Caco-2 (cell line): ENCODE results near the gene IBTK. TPM values are rescaled to one million over a fixed set of nuclear protein-coding genes. Genes with fewer than 3 reads are reported as not detected.
A peak's percentile ranks its signal among the peaks of the same experiment; 100 is the strongest.

Experiments used
- BruUV-seq: library from RNA; stranded (reverse); fragments of 400-500 nt; replicated peaks from 2 replicates; lab custom pipeline; 2021; lab: Mats Ljungman, UMichigan
- CTCF ChIA-PET: fragments of 300-600 bp; sonication (Branson Sonifier 250); formaldehyde crosslinking; loops from one replicate; lab custom pipeline; 2022; ENCODE audit warnings: antibody characterized with exemption; lab: Charles Lee
- POLR2A ChIA-PET: fragments of 300-600 bp; sonication (Branson Sonifier 250); formaldehyde crosslinking; loops from one replicate; lab custom pipeline; 2022; ENCODE audit warnings: antibody characterized with exemption; lab: Charles Lee
- DNase-seq, 2 experiments: peaks; one replicate each; pipeline versions ENCODE4 v3.0.0 to v3.0.0-alpha.2; 2020 to 2022
- H3K27me3 ChIP-seq: replicated peaks from 2 replicates; pipeline ENCODE4 v1.6.0; 2011; ENCODE audit warnings: low read length; ENCODE audit not compliant: control insufficient read depth, insufficient read depth
- H3K36me3 ChIP-seq: 2 replicates; pipeline ENCODE4 v1.5.1; 2011; ENCODE audit warnings: low read length; ENCODE audit not compliant: control insufficient read depth, insufficient read depth
- H3K4me1 ChIP-seq: fragments of 250-450 bp; sonication (Bioruptor Pico); 2 replicates; pipeline ENCODE4 v1.5.1; 2020; ENCODE audit warnings: mild to moderate bottlenecking
- H3K4me3 ChIP-seq: 2 replicates; pipeline ENCODE4 v1.5.1; 2011; ENCODE audit warnings: low read depth, mild to moderate bottlenecking, control low read depth, low read length
- H3K9me3 ChIP-seq: fragments of 250-450 bp; sonication (Bioruptor Pico); 2 replicates; pipeline ENCODE4 v1.5.1; 2020; ENCODE audit warnings: mild to moderate bottlenecking, moderate library complexity
- H3K27ac Mint-ChIP-seq: one replicate; pipeline ENCODE4 v1.8.0; 2022; ENCODE audit warnings: mixed read lengths; ENCODE audit not compliant: unreplicated experiment
- H3K27me3 Mint-ChIP-seq: one replicate; pipeline ENCODE4 v1.8.0; 2022; ENCODE audit warnings: mixed read lengths; ENCODE audit not compliant: insufficient read depth, unreplicated experiment
- H3K36me3 Mint-ChIP-seq: one replicate; pipeline ENCODE4 v1.8.0; 2022; ENCODE audit warnings: mild to moderate bottlenecking, mixed read lengths; ENCODE audit not compliant: insufficient read depth, unreplicated experiment
- H3K4me1 Mint-ChIP-seq: one replicate; pipeline ENCODE4 v1.8.0; 2022; ENCODE audit warnings: low read depth, mixed read lengths; ENCODE audit not compliant: unreplicated experiment
- H3K4me3 Mint-ChIP-seq: one replicate; pipeline ENCODE4 v1.8.0; 2022; ENCODE audit warnings: mild to moderate bottlenecking, moderate library complexity, mixed read lengths; ENCODE audit not compliant: unreplicated experiment
- H3K9me3 Mint-ChIP-seq: one replicate; pipeline ENCODE4 v1.8.0; 2022; ENCODE audit warnings: mixed read lengths; ENCODE audit not compliant: unreplicated experiment
- CTCF ChIP-seq, 2 experiments: fragments of 200-600 bp in 1 of 2; IDR thresholded peaks; 1 replicate in 1 of 2; 2 replicates in 1 of 2; pipeline versions ENCODE4 v1.5.1 to v1.8.0; 2011 to 2022; ENCODE audit warnings: antibody characterized with exemption in 1 of 2, control low read depth in 1 of 2, inconsistent platforms in 1 of 2, low read depth in 1 of 2, low read length in 1 of 2, mild to moderate bottlenecking in 1 of 2, moderate library complexity in 1 of 2; ENCODE audit not compliant: insufficient read depth in 1 of 2, severe bottlenecking in 1 of 2, unreplicated experiment in 1 of 2
- intact Hi-C: fragments of 100-400 bp; cut with micrococcal nuclease; formaldehyde crosslinking; loops from one replicate; pipeline ENCODE4 v1.10.0; 2022; ENCODE audit not compliant: unreplicated experiment
- total RNA-seq: library from RNA; stranded (reverse); gene quantifications from 2 replicates; pipeline ENCODE4 v1.2.3, GENCODE V29; 2022

IBTK gene
- total RNA-seq, 1 experiment from 2014 or later, result 29.4 TPM

GRCh38 chr6:82182756-82183155, 64.8 kb downstream of the IBTK start:
- no peaks in the 10 kb centered on the region for H3K36me3 ChIP-seq

GRCh38 chr6:82179415-82179814, 68.1 kb downstream of the IBTK start:
- CTCF ChIA-PET, result no interaction called here

More at GRCh38 chr6:82182756-82183155, 64.8 kb downstream of the IBTK start:
- no peak for TF ChIP-seq CTCF (IDR thresholded peaks at IDR 0.05; ENCODE audit: insufficient read depth in 1 of 2, low read depth in 1 of 2, low read length in 1 of 2, severe bottlenecking in 1 of 2, unreplicated experiment in 1 of 2)
- CTCF ChIA-PET, result no interaction called here
- POLR2A ChIA-PET, result no interaction called here
- peaks cover 30% of the 10 kb centered on the region for H3K36me3 Mint-ChIP-seq
- no peak for DNase-seq
- Histone ChIP-seq H3K4me1 (peaks cover 15% of the 10 kb centered on the region), H3K4me3 (no peak overlapping the region), H3K9me3 (no peaks in the 10 kb centered on the region), H3K27me3 (no peaks in the 10 kb centered on the region)
- H3K4me3 Mint-ChIP-seq, result no peak overlapping the region
- no peaks in the 10 kb centered on the region for H3K9me3 Mint-ChIP-seq
- BruUV-seq, result no TSS peak
- peaks cover 13% of the 10 kb centered on the region for H3K4me1 Mint-ChIP-seq
- intact Hi-C loops, result no loop called here
- H3K27me3 Mint-ChIP-seq, result no peaks in the 10 kb centered on the region
- no peak overlapping the region for H3K27ac Mint-ChIP-seq

GRCh38 chr6:82178759-82179112, 68.8 kb downstream of the IBTK start:
- Histone ChIP-seq H3K4me3 (no peak overlapping the region), H3K9me3 (no peaks in the 10 kb centered on the region), H3K36me3 (no peaks in the 10 kb centered on the region), H3K4me1 (peaks cover 15% of the 10 kb centered on the region), H3K27me3 (no peaks in the 10 kb centered on the region)
- no peak for DNase-seq
- ChIA-PET POLR2A (no interaction called here), CTCF (no interaction called here)
- intact Hi-C loops, result loop anchor here (1.0 to 2.0 kb wide), 2 partner anchors 138 to 424 kb away; no protein-coding TSS in a partner anchor
- BruUV-seq, result no TSS peak
- H3K9me3 Mint-ChIP-seq, result no peaks in the 10 kb centered on the region
- no peaks in the 10 kb centered on the region for H3K27me3 Mint-ChIP-seq
- no peak for TF ChIP-seq CTCF (IDR thresholded peaks at IDR 0.05; ENCODE audit: insufficient read depth in 1 of 2, low read depth in 1 of 2, low read length in 1 of 2, severe bottlenecking in 1 of 2, unreplicated experiment in 1 of 2)
- H3K27ac Mint-ChIP-seq, result no peak overlapping the region
- peaks cover 13% of the 10 kb centered on the region for H3K4me1 Mint-ChIP-seq
- no peak overlapping the region for H3K4me3 Mint-ChIP-seq
- peaks cover 36% of the 10 kb centered on the region for H3K36me3 Mint-ChIP-seq

More at GRCh38 chr6:82179415-82179814, 68.1 kb downstream of the IBTK start:
- POLR2A ChIA-PET, result no interaction called here
- Mint-ChIP-seq H3K9me3 (no peaks in the 10 kb centered on the region), H3K4me1 (peaks cover 13% of the 10 kb centered on the region), H3K27me3 (no peaks in the 10 kb centered on the region), H3K27ac (peak overlapping the region; percentile 0), H3K36me3 (peaks cover 36% of the 10 kb centered on the region), H3K4me3 (no peak overlapping the region)
- Histone ChIP-seq H3K36me3 (no peaks in the 10 kb centered on the region), H3K27me3 (no peaks in the 10 kb centered on the region), H3K9me3 (no peaks in the 10 kb centered on the region), H3K4me3 (no peak overlapping the region), H3K4me1 (peaks cover 15% of the 10 kb centered on the region)
- BruUV-seq, result no TSS peak
- DNase-seq, result no peak
- intact Hi-C loops, result loop anchor here (2.0 kb wide), 1 partner anchor 425 kb away; no protein-coding TSS in a partner anchor
- TF ChIP-seq CTCF (IDR thresholded peaks at IDR 0.05; ENCODE audit: insufficient read depth in 1 of 2, low read depth in 1 of 2, low read length in 1 of 2, severe bottlenecking in 1 of 2, unreplicated experiment in 1 of 2), result no peak
